HepG2 (cell line): ENCODE data around the gene ARHGDIA. TPM values are rescaled to one million over a fixed set of nuclear protein-coding genes. Genes with fewer than 3 reads are reported as not detected.

ENCODE experiments used
- AKNA ChIP-seq: sonication (generic); formaldehyde crosslinking; IDR thresholded peaks from 2 replicates; pipeline ENCODE4 v1.4.0; 2020; ENCODE audit warnings: missing genetic modification reagents, borderline replicate concordance
- CCDC6 ChIP-seq: sonication (generic); formaldehyde crosslinking; IDR thresholded peaks from 2 replicates; pipeline ENCODE4 v1.8.1; 2022; ENCODE audit warnings: mild to moderate bottlenecking, missing genetic modification reagents, moderate library complexity
- HOXA9 ChIP-seq: sonication (generic); formaldehyde crosslinking; IDR thresholded peaks from 2 replicates; pipeline ENCODE4 v1.8.1; 2022; ENCODE audit warnings: missing genetic modification reagents, mild to moderate bottlenecking, moderate library complexity, borderline replicate concordance
- MXD4 ChIP-seq: IDR thresholded peaks from 2 replicates; pipeline ENCODE4 v1.6.1; 2016; ENCODE audit warnings: mild to moderate bottlenecking, missing biosample characterization, missing genetic modification reagents
- NFIC ChIP-seq: IDR thresholded peaks from 2 replicates; pipeline ENCODE4 v1.6.1; 2012; ENCODE audit warnings: mild to moderate bottlenecking, low read length, inconsistent platforms
- NR2C2 ChIP-seq: sonication (generic); formaldehyde crosslinking; IDR thresholded peaks from 2 replicates; pipeline ENCODE4 v1.4.0; 2020; ENCODE audit warnings: missing genetic modification reagents, mild to moderate bottlenecking, moderate library complexity, borderline replicate concordance
- POLR2A ChIP-seq, 2 experiments: IDR thresholded peaks; 2 replicates each; pipeline ENCODE4 v1.6.1; 2011; ENCODE audit warnings: low read depth in 2 of 2, low read length in 2 of 2, mild to moderate bottlenecking in 1 of 2, moderate library complexity in 1 of 2; ENCODE audit not compliant: insufficient read depth in 1 of 2
- PRMT3 ChIP-seq: sonication (generic); formaldehyde crosslinking; IDR thresholded peaks from 2 replicates; pipeline ENCODE4 v1.8.1; 2022; ENCODE audit warnings: low read depth, mild to moderate bottlenecking, moderate library complexity, missing genetic modification reagents, borderline replicate concordance
- SP140L ChIP-seq: sonication (generic); formaldehyde crosslinking; IDR thresholded peaks from 2 replicates; pipeline ENCODE4 v1.4.0; 2020; ENCODE audit warnings: missing genetic modification reagents, borderline replicate concordance
- SRY ChIP-seq: sonication (generic); formaldehyde crosslinking; IDR thresholded peaks from 2 replicates; pipeline ENCODE4 v1.8.0; 2022; ENCODE audit warnings: mild to moderate bottlenecking, missing genetic modification reagents
- SUZ12 ChIP-seq: fragments of 150-350 bp; IDR thresholded peaks from 2 replicates; pipeline ENCODE4 v1.6.1; 2014; ENCODE audit warnings: low read depth, low read length
- TBX3 ChIP-seq: fragments of 450-650 bp; IDR thresholded peaks from 2 replicates; pipeline ENCODE4 v1.6.1; 2017; ENCODE audit warnings: antibody characterized with exemption, mild to moderate bottlenecking, inconsistent platforms, borderline replicate concordance
- THAP8 ChIP-seq: sonication (generic); formaldehyde crosslinking; IDR thresholded peaks from 2 replicates; pipeline ENCODE4 v1.5.1; 2020; ENCODE audit warnings: missing genetic modification reagents, mild to moderate bottlenecking, borderline replicate concordance
- ZBTB7A ChIP-seq: sonication (generic); formaldehyde crosslinking; IDR thresholded peaks from 2 replicates; pipeline ENCODE4 v1.8.0; 2022; ENCODE audit warnings: mild to moderate bottlenecking, missing genetic modification reagents
- ZFP36L1 ChIP-seq: sonication (generic); formaldehyde crosslinking; IDR thresholded peaks from 2 replicates; pipeline ENCODE4 v1.8.0; 2022; ENCODE audit warnings: mild to moderate bottlenecking, missing genetic modification reagents, moderate library complexity
- ZNF121 ChIP-seq: sonication (generic); formaldehyde crosslinking; IDR thresholded peaks from 2 replicates; pipeline ENCODE4 v1.5.0; 2020; ENCODE audit warnings: mild to moderate bottlenecking, missing genetic modification reagents
- ZNF350 ChIP-seq: sonication (generic); formaldehyde crosslinking; IDR thresholded peaks from 2 replicates; pipeline ENCODE4 v1.4.0; 2020; ENCODE audit warnings: mild to moderate bottlenecking, low read depth, missing genetic modification reagents, borderline replicate concordance
- ZNF383 ChIP-seq: sonication (generic); formaldehyde crosslinking; IDR thresholded peaks from 2 replicates; pipeline ENCODE4 v1.4.0; 2020; ENCODE audit warnings: missing genetic modification reagents, mild to moderate bottlenecking, borderline replicate concordance
- ZNF432 ChIP-seq: sonication (generic); formaldehyde crosslinking; IDR thresholded peaks from 2 replicates; pipeline ENCODE4 v1.5.0; 2020; ENCODE audit warnings: missing genetic modification reagents, mild to moderate bottlenecking, borderline replicate concordance
- ZNF562 ChIP-seq: sonication (generic); formaldehyde crosslinking; IDR thresholded peaks from 2 replicates; pipeline ENCODE4 v1.8.0; 2022; ENCODE audit warnings: missing genetic modification reagents, borderline replicate concordance
- ZNF605 ChIP-seq: sonication (generic); formaldehyde crosslinking; IDR thresholded peaks from 2 replicates; pipeline ENCODE4 v1.8.0; 2022; ENCODE audit warnings: mild to moderate bottlenecking, missing genetic modification reagents
- ZNF7 ChIP-seq: IDR thresholded peaks from 2 replicates; pipeline ENCODE4 v1.6.1; 2016; ENCODE audit warnings: missing biosample characterization, missing genetic modification reagents
- ZNF713 ChIP-seq: sonication (generic); formaldehyde crosslinking; IDR thresholded peaks from 2 replicates; pipeline ENCODE4 v1.4.0; 2020; ENCODE audit warnings: mild to moderate bottlenecking, missing genetic modification reagents
- ZNF761 ChIP-seq: sonication (generic); formaldehyde crosslinking; conservative IDR thresholded peaks from 2 replicates; pipeline ENCODE4 v1.4.0; 2020; ENCODE audit warnings: mild to moderate bottlenecking, missing genetic modification reagents
- ZSCAN29 ChIP-seq: sonication (generic); formaldehyde crosslinking; conservative IDR thresholded peaks from 2 replicates; pipeline ENCODE4 v1.4.0; 2020; ENCODE audit warnings: mild to moderate bottlenecking, missing genetic modification reagents
- polyA plus RNA-seq, 8 experiments: library from polyadenylated mRNA; depleted of rRNA in 3 of 8; stranded (reverse) in 7 of 8; unstranded in 1 of 8; fragments of >200 nt; fragmentation: Illumina TruSeq in 4 of 8; extraction: Trizol in 4 of 8; gene quantifications; 2 replicates each; pipeline versions ENCODE4 v1.2.1 to v1.2.3, GENCODE V29; 2011 to 2016; ENCODE audit warnings: low read depth in 4 of 8, missing spikeins in 1 of 8, mixed read lengths in 1 of 8; ENCODE audit not compliant: insufficient read depth in 1 of 8
- total RNA-seq, 5 experiments: library from RNA; depleted of rRNA; stranded (reverse); fragments of >200 nt; fragmentation: Illumina TruSeq; extraction: Trizol; gene quantifications; 2 replicates each; pipeline ENCODE4 v1.2.3, GENCODE V29; 2016; ENCODE audit warnings: low read depth in 1 of 5
- TF ChIP-seq, protein P1 (sequence below): sonication (generic); formaldehyde crosslinking; IDR thresholded peaks from 2 replicates; pipeline ENCODE4 v1.8.0; 2022; ENCODE audit warnings: mild to moderate bottlenecking, missing genetic modification reagents

ARHGDIA gene
- total and polyA plus RNA-seq, 2 of the 13 experiments (the other 11 are each of a cell fraction or from before 2014, with no cell fraction given), result 40.0 to 64.0 TPM

GRCh38 chr17:81863123-81863675 is 7.9 kb downstream of the ARHGDIA start (continued):
- TF ChIP-seq AKNA (no peak), ZNF713 (CRISPR knock-in tag) (no peak), SP140L (CRISPR knock-in tag) (no peak), ZSCAN29 (CRISPR knock-in tag) (no peak), ZFP36L1 (CRISPR knock-in tag) (no peak), NR2C2 (no peak), POLR2A (IDR thresholded peaks at IDR 0.05; ENCODE audit: insufficient read depth in 1 of 2, low read depth in 2 of 2, low read length in 2 of 2) (0 out of 4 replicates have a peak, but pooled peaks of 1 of the 2 experiments have one; percentile 7), ZNF761 (no peak), ZNF7 (CRISPR knock-in tag) (no peak), ZNF383 (CRISPR knock-in tag) (no peak), SRY (CRISPR knock-in tag) (no peak), ZNF121 (CRISPR knock-in tag) (no peak), SUZ12 (no peak), ZNF432 (CRISPR knock-in tag) (no peak), THAP8 (CRISPR knock-in tag) (no peak), NFIC (no peak), TBX3 (no peak), PRMT3 (no peak), CCDC6 (no peak), ZNF605 (peak; percentile 39; the same call in 1 of the 2 replicates), ZBTB7A (no peak), ZNF350 (CRISPR knock-in tag) (0 out of 2 replicates have a peak, but pooled peaks have one; percentile 29), HOXA9 (no peak), ZNF562 (CRISPR knock-in tag) (no peak), MXD4 (CRISPR knock-in tag) (no peak)
- TF ChIP-seq, protein P1, sequence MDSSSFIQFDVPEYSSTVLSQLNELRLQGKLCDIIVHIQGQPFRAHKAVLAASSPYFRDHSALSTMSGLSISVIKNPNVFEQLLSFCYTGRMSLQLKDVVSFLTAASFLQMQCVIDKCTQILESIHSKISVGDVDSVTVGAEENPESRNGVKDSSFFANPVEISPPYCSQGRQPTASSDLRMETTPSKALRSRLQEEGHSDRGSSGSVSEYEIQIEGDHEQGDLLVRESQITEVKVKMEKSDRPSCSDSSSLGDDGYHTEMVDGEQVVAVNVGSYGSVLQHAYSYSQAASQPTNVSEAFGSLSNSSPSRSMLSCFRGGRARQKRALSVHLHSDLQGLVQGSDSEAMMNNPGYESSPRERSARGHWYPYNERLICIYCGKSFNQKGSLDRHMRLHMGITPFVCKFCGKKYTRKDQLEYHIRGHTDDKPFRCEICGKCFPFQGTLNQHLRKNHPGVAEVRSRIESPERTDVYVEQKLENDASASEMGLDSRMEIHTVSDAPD, result no peak
